A549 treated with AZD9567 at 1 μM for 4 hours (cell line): ENCODE data around the gene OMD. TPM values are rescaled to one million over a fixed set of nuclear protein-coding genes. Genes with fewer than 3 reads are reported as not detected.

ENCODE experiments used
- total RNA-seq: library from RNA; stranded (reverse); fragments of 200-300 nt; extraction: Qiagen RNA extraction; gene quantifications from 5 replicates; pipeline ENCODE4 v1.2.3, GENCODE V29; 2022; ENCODE audit not compliant: insufficient read depth

The OMD gene
- total RNA-seq = not detected in 5 replicates

DNA sequence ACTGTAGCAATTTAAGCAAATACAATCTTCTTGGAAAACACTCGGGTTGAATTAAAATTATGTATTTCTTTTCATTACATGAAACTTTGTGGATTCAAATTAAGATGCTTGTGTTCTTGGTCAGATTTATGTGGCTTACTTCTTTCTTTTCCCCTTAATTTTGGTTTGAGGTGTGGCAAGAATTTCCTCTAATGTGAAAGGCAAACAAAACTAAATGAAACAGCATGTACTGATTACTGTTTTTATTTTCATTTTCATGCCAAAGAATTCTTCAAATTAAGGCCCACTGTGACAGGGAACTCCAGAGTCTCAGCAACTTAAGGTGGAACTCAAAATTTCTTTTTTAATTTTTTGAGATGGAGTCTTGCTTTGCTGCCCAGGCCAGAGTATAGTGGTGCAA lies at the start of gene OMD:
Gene OMD, minus strand, starts transcription at position 132 of the 400 bp plus-strand sequence. CDS start 6,913 bp downstream, outside the sequence.

GRCh38 chr9:92404042-92404836 lies 20.0 kb downstream of the OMD start, which contains the start of gene OGN:
Gene OGN, minus strand, starts transcription at chr9:92404578. Its CDS starts 1,171 bp downstream, at chr9:92403407.

Other genes with a start within 250 kb of the OMD start
- 88.0 to 147 TPM (median 96.8 TPM) in 5 replicates for gene IARS1, start 130.8 kb downstream of the OMD start, total RNA-seq
- 29.6 to 42.7 TPM (median 31.8 TPM) in 5 replicates for gene NOL8, start 99.1 kb downstream of the OMD start, total RNA-seq
- 7.2 to 9.5 TPM (median 7.5 TPM) in 5 replicates for gene CENPP, start 98.5 kb downstream of the OMD start, total RNA-seq
- not detected in 5 replicates for gene OGN, start 19.9 kb downstream of the OMD start, total RNA-seq
- gene ASPN, start 58.0 kb upstream of the OMD start, total RNA-seq = not detected in 5 replicates
- gene ECM2, start 111.5 kb upstream of the OMD start, total RNA-seq = 0.08 to 0.15 TPM (median 0.13 TPM) in 4 of 5 replicates, not detected in the other
- gene IPPK, start 245.7 kb upstream of the OMD start, total RNA-seq = 13.2 to 18.6 TPM (median 13.7 TPM) in 5 replicates